ENCODE data around the gene PRPSAP1.
"Not testable (repeated sequence)": the region's sequence is repeated elsewhere in the genome, so short reads cannot be mapped to it uniquely, and the experiment has no call there.

The PRPSAP1 gene

DNA sequence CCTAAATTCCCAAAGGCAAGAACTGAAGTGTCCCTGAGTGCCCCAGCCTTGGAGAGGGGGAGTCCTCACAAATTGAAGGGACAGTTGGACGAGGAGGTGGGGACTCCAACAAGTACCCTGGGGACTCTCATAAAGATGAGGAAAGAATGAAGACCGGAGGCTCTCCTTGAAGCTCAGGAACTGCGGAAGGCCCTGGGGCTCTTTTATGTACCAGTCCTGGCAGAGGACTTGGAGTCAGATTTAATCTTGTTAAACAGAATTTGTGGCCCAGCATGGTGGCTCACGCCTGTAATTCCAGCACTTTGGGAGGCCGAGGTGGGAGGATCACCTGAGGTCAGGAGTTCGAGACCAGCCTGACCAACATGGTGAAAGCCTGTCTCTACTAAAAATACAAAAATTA is 6.1 kb upstream of the PRPSAP1 start:
- DNase-seq, result not testable (repeated sequence)

DNA sequence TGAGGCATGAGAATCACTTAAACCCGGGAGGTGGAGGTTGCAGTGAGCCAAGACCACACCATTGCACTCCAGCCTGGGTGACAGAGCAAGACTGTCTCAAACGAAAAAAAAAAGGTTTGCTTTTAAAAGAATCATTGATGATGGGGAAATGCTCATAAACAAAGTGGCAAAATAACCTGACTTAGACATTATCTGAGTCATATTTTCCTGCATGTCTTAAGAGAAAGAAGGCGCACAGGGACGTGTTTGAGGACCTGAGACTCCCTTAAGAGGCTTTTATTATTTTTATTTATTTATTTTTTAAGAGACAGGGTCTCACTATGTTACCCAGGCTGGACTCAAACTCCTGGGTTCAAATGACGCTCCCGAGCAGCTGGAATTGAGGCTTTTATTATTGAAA is 5.7 kb upstream of the PRPSAP1 start:
- DNase-seq, result no peak

DNA sequence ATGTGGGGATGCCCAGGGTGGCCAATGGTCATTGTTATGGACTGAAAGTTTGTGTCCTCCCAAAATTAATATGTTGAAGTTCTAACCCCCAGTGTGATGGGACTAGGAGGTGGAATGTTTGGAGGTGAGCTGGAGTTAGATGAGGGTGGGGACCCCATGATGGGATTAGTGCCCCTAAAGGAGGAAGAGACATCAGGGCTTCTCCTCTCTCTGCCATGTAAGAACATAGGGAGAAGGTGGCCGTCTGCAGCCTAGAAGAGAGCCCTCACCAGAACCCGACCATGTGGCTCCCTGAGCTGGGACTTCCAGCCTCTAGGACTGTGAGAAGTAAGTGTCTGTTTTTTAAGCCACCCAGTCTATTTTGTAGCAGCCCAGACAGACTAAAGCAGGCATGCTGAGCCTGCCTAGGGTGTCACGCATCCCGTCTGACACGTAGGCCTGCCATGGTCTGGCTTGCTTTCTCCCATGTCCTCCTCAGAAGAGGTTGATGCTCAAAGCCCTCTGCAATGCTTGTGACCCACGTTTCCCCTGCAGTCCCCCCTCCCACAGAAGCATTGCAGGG is 4.0 kb upstream of the PRPSAP1 start:
- no peak for DNase-seq

DNA sequence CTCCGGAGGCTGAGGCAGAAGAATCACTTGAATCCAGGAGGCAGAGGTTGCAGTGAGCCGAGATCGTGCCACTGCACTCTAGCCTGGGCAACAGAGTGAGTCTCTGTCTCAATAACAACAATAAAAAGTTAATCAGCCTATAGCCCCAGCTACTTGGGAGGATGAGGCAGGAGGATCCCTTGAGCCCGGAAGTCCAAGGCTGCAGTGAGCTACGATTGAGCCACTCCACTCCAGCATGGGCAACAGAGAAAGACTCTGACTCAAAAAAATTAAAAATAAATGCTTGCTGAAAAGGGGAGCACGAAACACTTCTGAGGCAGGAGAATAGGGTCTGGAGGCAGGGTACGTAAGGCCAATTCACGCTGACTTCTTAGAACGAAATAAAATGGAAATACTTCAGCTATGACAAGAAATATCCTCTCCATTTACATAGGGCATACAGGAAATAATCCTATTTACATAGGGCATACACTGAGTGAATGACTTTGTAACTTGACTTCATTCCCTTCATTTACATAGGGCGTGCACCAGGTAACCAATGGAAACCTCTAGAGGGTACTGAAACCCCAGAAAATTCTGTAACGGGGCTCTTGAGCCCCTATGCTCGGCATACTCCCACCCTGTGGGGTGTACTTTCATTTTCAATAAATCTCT is 3.2 kb upstream of the PRPSAP1 start:
- DNase-seq, result no peak

DNA sequence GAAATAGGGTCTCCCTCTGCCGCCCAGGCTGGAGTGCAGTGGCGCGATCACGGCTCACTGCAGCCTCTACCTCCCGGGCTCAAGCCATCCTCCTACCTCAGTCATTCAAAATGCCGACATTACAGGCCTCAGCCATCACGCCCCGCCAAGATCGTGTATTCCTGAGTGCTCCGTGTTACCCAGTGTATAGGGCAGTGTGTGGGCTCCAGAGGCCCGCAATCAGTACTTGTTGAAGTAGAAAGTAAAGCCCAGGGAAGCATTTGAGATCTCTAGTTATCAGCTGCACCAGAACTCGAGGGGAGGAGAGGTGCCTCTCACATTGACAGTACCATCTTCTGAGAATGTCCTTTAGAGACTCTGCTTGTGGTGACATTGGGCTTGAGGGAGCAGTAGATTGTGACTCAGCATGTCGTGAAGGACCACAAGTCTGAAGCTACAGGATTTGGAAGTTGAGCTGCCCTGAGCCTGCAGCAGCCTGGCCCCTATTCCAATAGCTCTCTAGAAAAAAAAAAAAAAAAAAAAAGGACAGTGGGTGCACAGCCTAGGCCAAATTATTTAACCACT is 1.1 kb upstream of the PRPSAP1 start:
- DNase-seq, result no peak

DNA sequence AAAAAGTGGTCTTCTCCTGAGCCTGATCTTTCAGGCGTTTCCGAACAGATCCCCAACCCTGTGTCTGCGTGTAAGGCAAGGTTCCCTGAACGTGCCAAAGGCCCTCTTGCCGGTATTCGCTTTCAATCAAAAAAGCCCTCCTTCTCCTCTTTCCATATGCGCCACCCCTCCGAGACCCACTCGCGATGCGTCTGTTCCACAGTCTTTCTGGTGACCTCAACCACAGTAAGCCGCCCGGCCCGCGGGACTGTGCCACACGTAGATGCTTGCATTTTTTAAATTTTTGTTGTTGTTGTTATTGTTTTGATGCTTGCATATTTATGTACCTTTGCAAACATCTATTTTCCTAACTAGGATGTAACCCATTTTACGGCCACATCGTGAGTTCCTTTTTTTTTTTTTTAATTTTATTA is 607 bp upstream of the PRPSAP1 start:
- DNase-seq, result peak in 1 of 2 donors; percentile 9

DNA sequence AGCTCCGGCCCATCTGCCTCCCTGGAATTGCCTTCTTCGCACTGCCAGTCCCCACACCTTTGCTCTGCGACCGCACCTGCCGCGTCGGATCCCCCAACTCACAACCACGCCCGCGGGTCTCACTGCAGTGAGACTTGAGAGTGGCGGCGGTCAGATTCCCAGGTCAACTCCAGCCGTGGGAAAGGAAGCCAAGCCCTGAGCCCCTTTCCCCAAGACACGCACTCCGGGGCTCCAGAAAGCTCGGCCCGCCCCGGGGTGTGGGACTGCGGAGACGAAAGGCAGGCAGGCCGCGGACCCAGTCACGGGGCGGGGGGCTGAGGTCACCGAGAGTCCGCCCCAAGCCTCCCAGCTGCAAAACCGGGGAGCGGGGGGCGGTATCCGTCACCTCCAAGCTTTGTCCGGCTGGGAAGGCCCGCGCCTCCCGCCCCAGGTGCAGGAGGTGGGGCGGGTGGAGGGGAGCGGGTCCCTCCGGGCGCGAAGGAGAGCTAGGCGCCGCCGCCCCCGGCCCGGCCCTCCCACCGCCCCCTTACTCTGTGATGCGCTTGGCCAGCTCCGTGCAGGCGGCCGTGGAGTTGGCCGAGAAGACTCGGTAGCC is 615 bp downstream of the PRPSAP1 start:
- peak in 1 of 2 donors; percentile 29 for DNase-seq

DNA sequence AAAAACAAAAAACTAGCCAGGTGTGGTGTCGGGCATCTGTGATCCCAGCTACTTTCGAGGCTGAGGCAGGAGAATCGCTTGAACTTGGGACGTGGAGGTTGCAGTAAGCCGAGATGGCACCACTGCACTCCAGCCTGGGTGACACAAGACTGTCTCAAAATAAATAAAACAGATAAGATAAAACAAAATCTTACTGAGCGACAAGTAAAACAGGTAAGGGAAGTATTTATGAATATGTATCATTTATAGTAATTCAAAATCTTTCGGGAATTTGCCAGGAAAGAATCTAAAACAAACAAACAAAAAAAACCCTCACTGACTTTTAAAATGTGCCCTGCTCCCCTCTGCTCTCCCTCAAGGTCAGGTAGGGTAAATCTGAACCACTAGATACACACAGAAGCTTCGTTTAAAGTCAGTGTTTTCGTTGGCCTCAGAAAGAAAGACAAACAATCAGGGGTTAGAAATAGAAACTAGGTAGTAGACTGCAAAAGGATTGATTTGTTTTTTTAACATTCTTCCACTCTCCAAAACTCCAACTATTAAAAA is 2.1 kb downstream of the PRPSAP1 start:
- no peak for DNase-seq

DNA sequence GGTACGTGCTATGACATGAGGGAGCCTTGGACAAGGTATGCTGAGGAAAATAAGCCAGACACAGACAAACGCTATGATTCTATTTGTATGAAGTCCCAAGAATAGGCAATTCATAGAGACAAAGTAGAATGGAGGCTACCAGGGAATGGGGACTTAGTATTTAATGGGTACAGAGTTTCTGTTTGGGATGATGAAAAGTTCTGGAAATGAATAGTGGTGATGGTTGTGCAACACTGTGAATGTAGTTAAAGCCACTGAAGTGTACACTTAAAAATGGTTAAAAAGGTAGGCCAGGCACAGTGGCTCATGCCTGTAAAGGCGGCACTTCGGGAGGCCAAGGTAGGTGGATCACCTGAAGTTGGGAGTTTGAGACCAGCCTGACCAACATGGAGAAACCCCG is 3.3 kb downstream of the PRPSAP1 start:
- no peak for DNase-seq

DNA sequence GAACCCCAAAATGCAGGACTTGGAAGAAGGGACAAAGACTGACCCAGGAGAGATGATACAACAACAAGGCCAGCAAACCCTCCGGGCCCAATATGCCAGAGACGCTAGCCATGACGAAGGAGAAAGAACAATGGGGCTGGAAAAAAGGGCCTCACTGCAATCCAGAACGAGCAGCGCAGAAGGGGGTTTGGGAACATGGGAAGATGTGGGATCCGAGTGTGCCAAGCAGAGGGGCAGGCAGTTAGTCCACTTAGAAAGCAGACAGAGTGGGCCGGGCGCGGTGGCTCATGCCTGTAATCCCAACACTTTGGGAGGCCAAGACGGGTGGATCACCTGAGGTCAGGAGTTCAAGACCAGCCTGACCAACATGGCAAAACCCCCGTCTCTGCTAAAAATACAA is 6.8 kb downstream of the PRPSAP1 start:
- DNase-seq, result not testable (repeated sequence)

DNA sequence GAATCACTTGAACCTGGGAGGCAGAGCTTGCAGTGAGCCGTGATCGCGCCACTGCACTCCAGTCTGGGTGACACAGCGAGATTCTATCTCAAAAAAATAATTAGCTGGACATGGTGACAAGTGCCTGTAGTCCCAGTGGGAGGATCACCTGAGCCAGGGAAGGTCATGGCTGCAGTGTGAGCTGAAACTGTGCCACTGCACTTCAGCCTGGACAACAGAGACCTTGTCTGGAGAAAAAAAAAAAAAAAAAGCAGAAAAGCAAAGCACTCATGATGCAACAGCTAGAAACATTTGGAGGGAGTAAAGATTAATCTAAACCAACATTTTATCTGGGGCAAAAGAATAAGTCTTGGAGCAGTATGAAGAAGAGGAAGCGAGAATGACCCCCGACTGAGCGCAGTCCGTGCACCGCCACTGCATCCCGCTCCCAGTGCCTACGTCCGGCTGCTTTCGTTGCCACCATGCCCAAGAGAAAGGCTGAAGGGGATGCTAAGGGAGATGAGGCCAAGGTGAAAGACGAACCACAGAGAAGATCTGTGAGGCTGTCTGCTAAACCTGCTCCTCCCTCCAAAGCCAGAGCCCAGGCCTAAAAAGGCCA is 8.2 kb downstream of the PRPSAP1 start:
- no peak for DNase-seq

DNA sequence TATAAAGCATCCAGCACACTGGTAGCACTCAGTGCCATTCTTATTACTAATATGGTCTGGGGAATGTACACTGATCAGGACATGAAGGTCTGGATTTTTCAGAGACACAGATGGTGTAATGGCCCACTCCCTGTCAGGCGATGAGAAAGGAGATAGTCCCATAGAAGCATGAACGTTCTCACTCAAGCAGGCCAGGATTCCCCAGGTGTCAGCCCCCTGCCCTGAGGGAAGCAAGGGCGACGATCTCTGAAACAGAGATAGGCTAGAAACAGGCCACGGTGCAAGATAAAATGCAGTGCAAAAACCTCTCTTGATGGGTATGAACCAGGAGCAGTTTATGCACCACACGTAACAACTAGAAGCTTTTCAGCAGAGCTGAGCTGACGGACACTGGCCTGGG is 10.6 kb downstream of the PRPSAP1 start:
- no peak for DNase-seq

DNA sequence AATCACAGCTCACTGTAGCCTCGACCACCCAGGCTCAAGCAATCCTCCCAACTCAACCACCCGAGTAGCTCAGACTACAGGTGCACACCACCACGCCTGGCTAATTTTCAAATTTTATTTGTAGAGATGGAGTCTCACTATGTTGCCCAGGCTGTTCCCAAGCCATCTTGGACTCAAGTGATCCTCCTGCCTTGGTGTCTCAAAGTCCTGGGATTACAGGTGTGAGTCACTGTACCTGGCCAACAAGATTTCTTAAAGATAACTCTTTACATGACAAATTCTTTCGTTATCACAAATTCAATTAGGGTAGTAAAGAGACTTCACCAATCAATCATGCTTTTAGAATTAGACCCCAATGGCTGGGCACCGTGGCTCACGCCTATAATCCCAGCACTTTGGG is 12.4 kb downstream of the PRPSAP1 start:
- DNase-seq, result no peak

DNA sequence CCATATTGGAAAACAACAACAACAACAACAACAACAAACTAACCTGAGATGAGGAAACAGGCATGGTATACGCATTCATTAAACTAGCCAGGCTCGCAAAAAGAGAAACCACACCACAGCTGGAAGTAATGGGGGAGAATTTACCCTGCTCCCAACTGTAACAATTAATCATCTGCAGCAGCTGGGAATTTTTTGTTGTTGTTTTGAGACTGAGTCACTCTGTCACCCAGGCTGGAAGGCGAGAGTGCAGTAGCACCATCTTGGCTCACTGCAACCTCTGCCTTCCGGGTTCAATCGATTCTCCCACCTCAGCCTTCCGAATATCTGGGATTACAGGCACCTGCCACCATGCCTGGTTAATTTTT is 16.3 kb downstream of the PRPSAP1 start:
- DNase-seq, result no peak

DNA sequence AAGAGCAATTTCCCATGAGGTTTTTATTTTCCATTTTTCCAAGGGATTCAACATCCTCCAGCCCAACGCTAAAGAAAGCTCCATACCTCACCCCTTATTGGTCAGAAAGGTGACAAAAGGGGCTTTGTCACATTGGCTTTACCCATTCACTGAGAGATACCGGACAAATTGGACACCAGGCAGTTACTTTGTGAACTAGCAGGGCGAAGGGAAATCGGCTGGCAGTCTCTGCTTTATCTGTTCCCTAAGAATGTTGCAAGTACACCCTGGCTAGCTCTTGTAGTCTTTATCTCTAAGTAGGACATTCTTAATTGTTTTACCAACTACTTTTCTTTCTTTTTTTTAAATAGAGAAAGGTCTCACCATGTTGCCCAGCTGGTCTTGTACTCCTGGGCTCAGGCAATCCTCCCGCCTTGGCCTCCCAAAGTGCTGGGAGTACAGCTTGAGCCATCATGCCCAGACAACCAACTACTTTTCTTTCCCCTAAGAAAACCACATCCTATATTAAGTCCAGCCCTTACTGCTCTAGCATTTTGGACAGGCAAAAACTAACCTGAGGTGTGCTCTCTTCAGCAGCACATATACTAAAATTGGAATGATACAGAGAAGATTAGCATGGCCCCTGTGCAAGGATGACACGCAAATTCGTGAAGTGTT is 16.8 kb downstream of the PRPSAP1 start:
- DNase-seq, result no peak

DNA sequence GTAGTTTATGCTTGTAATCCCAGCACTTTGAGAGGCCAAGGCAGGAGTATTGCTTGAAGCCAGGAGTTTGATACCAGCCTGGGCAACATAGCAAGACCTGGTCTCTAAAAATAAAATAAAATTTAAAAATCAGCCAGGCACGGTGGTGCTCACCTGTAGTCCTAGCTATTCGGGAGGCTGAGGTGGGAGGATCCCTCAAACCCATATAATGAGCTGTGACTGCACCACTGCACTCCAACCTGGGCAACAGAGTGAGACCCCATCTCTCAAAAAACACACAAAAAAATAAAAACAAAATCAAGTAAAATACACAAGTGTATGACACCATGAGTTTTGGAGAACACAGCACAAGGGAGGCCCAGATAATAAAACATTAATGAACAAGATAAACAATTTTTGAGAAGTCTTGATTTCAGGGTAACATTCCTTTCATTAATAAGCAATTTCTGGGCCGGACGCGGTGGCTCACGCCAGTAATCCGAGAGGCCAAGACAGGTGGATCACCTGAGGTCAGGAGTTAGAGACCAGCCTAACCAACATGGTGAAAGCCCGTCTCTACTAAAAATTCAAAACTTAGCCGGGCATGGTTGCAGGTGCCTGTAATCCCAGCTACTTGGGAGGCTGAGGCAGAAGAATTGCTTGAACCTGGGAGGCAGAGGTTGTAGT is 17.9 kb downstream of the PRPSAP1 start:
- no peak for DNase-seq

DNA sequence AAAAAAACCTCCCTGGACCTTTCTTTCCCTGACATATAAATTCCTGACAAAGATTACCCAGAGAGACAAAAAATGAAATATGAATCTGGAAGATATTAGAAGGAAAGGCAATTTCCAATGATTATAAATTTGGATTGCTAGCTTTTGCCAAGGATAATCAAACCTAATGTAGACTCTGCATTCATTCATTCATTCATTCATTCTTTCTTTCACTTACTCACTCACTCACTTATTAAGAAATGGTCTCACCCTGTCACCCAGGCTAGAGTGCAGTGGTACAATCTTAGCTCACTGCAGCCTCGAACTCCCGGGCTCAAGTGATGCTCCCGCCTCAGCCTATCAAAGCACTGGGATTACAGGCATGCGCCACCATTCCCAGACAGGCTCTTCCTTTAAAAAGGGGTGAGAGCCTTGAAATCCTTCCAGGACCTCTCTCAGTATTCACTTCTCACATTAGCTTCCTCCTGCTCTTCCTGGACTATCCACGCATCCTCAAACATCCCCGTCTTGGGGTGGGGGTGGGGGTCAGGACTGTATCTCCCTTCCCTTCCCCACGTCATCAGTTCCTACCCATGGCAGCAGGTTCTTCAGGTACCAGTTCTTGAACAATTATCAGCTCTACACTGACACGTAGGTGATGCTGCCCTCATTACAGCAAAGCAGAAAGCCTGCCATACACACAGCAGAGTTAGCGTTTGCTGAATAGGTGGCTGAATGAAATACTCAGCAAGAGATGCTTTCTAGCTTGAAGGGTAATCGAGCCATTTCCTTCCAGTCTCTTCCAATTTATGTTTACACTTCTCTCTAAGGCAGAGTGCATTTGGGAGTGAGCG is 19.8 kb downstream of the PRPSAP1 start:
- no peak for DNase-seq

DNA sequence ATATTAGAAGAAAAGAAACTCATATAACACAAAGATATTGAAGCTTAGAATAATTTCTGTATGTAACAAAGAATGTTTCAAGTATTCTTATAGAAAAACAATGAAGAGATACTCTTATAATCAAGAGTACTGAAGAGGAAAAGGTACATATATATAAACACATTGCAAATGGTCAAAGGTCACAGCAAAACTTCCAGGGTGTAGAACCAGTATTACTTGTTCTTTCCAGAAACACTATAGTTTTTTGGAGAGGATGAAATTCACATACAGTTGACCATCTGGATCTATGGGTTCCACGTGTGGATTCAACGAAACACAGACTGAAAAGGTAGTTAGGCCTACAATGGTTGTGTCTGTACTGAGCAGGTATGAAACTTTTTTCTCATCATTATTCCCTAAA is 22.6 kb downstream of the PRPSAP1 start:
- no peak for DNase-seq

DNA sequence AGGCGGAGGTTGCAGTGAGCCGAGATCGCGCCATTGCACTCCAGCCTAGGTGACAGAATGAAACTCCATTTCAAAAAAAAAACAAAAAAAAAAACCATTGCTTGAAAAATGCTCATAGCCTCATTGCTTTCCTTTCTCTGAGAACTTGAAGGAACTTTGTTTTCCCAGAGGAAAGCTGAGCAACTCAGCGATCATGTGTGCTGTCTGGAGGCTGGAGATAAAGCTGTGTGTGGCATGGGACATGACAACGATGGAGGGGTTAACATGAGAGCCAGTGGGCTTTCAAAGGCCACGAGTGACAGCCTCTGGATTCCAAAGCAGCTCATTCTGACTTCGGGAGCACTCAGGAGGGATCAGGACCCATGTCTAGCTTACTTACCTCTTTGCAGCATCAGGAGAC is 24.1 kb downstream of the PRPSAP1 start:
- no peak for DNase-seq

DNA sequence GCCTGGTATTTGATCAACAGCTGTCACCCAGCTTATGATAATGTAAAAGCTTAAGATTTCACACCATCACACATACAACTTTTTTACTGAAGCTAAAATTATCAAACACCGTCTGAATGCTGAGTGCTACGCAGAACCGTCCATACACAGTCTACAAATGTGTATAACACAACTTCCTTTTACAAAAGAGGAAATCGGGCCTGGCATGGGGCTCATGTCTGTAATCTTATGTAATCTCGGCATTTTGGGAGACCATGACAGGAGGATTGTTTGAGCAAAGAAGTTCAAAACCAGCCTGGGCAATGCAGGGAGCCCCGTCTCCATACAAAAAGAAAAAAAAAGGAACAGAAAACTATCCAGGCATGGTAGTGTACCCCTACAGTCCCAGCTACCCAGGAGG is 26.0 kb downstream of the PRPSAP1 start:
- DNase-seq, result peak; percentile 91 to 95

DNA sequence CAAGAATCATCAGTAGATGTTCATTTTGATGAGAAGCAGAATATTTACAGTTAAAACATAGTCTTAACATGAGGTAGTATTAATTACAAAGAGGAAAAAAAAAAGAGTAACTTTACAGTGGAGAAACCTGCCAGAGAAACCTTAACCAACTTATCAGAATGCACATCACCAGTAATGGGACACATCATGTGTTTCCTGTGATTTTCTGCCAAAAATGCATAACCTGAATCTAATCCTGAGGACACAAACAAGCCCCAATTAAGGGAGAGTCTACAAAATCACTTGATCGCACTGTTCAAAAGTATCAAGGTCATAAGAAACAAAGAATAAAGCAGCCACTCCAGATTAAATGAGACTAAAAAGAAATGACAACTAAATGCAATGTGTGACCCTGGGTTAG is 27.4 kb downstream of the PRPSAP1 start:
- DNase-seq, result no peak

DNA sequence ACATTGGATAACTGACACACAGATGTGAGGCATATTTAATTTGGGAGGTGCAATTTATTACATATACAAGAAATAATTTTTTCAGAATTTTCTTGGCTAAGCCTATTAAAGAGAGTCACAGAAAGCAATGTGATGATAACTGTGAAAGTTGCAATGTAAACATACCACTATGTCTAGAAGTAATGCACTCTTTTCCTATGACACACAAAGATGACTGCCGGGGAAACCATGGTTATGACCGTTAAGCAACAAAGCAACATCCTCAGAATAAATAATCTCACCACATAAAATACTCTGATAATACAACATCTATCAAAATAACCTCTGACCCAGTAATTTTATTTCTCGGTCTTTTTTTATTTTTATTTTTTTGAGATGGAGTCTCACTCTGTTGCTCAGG is 35.1 kb downstream of the PRPSAP1 start:
- no peak for DNase-seq

Data from inflammatory macrophage treated with lipopolysaccharide for 1 hour (primary cell).